Subcutaneous adipose tissue (tissue), 4 donors: Measurements from ENCODE around the gene TEX261. TPM values are rescaled to one million over a fixed set of nuclear protein-coding genes. Genes with fewer than 3 reads are reported as not detected.

Experiments used
- CTCF ChIP-seq: fragments of 450-650 bp; IDR thresholded peaks from one replicate; pipeline ENCODE4 v1.5.1; 2016; ENCODE audit warnings: low read depth, mild to moderate bottlenecking, control low read depth, antibody characterized with exemption, moderate library complexity
- total RNA-seq, 4 donors: library from RNA; depleted of rRNA; stranded (reverse); fragments of >200 nt; gene quantifications; one replicate each; pipeline ENCODE4 v1.1.0, GENCODE V29; 2016

Gene TEX261
- total RNA-seq, 4 donors from 2014 or later: 29.5 to 49.9 (median 33.4) TPM

- no peak for TF ChIP-seq CTCF
These were observed 11.7 kb upstream of the TEX261 start for GRCh38 chr2:71006323-71006722.

GRCh38 chr2:71005271-71006202 is 10.9 kb upstream of the TEX261 start:
- no peak for TF ChIP-seq CTCF

- no peak for TF ChIP-seq CTCF
These were observed 10.2 kb upstream of the TEX261 start for GRCh38 chr2:71004857-71005256.

- TF ChIP-seq CTCF: no peak
These were observed 9.5 kb upstream of the TEX261 start for GRCh38 chr2:71003966-71004755.

- no peak for TF ChIP-seq CTCF
These were observed 8.7 kb upstream of the TEX261 start for GRCh38 chr2:71003396-71003795.

GRCh38 chr2:71001981-71002570 is 7.4 kb upstream of the TEX261 start:
- no peak for TF ChIP-seq CTCF

GRCh38 chr2:71001592-71001927 is 6.9 kb upstream of the TEX261 start:
- TF ChIP-seq CTCF: no peak
